C4-2B (cell line): ENCODE measurements around the gene STAG3.
"Not testable (repeated sequence)": the region's sequence is repeated elsewhere in the genome, so short reads cannot be mapped to it uniquely, and the experiment has no call there.

ENCODE experiments used
- H3K27ac ChIP-seq: fragments of 450-650 bp; 2 replicates; pipeline ENCODE4 v1.5.1; 2017
- ZFX ChIP-seq: fragments of 450-650 bp; IDR thresholded peaks from 2 replicates; pipeline ENCODE4 v1.6.1; 2017
- TF ChIP-seq, protein P1 (sequence below): fragments of 450-650 bp; conservative IDR thresholded peaks from 2 replicates; pipeline ENCODE4 v1.5.1; 2017; ENCODE audit warnings: mild to moderate bottlenecking

STAG3 gene

DNA sequence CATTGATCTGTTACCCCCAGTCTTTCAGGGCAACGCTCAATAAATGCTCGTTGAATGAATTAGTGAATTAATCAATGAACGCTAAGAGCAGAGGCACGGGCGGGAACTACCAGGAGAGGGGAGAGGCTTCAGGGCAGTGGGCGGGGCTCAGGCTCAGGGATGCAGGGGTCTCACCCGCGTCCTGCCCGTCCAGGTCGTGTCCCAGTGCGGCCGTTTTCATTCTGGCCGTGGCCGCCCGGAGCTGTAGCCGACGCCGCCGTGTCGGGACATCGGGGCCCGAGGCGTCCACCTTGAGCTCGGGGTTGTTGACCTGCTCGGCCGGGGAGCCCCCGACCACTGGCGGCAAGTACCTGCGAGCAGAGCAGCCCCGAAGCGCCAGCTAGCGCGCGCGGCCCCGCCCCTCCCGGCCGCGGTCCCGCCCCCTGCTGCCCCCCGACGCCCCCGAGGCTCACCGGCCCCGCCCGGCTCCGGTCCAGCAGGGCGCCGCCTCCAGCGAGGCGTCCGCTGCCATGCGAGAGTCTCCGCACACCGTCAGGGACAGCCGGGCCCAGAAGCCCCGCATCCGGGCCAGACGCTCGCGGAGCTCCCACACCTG lies 6.5 kb upstream of the STAG3 start:
- TF ChIP-seq, protein P1, sequence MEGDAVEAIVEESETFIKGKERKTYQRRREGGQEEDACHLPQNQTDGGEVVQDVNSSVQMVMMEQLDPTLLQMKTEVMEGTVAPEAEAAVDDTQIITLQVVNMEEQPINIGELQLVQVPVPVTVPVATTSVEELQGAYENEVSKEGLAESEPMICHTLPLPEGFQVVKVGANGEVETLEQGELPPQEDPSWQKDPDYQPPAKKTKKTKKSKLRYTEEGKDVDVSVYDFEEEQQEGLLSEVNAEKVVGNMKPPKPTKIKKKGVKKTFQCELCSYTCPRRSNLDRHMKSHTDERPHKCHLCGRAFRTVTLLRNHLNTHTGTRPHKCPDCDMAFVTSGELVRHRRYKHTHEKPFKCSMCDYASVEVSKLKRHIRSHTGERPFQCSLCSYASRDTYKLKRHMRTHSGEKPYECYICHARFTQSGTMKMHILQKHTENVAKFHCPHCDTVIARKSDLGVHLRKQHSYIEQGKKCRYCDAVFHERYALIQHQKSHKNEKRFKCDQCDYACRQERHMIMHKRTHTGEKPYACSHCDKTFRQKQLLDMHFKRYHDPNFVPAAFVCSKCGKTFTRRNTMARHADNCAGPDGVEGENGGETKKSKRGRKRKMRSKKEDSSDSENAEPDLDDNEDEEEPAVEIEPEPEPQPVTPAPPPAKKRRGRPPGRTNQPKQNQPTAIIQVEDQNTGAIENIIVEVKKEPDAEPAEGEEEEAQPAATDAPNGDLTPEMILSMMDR = no peak
- no peak for TF ChIP-seq ZFX
- no peak overlapping the region for H3K27ac ChIP-seq

DNA sequence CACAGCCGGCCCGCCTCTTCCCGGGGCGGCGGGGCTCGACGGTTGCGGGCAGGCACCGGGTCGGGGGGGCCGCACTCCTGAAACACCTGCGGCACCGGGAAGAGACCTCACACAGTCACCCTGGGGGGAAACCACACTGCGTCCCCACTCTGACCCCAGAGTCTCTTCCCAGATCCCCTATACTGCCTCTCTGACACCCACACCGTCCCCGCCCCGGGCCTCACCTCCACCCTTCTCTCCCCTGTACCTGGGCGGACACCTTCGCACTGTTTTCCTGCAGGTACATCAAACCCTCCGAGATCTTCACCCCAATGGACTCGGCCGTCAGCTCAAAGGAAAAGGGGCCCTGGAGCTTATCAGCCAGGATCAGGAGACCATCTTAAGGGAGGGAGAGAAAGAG lies 5.9 kb upstream of the STAG3 start:
- H3K27ac ChIP-seq = no peak overlapping the region
- TF ChIP-seq, protein P1 = no peak

DNA sequence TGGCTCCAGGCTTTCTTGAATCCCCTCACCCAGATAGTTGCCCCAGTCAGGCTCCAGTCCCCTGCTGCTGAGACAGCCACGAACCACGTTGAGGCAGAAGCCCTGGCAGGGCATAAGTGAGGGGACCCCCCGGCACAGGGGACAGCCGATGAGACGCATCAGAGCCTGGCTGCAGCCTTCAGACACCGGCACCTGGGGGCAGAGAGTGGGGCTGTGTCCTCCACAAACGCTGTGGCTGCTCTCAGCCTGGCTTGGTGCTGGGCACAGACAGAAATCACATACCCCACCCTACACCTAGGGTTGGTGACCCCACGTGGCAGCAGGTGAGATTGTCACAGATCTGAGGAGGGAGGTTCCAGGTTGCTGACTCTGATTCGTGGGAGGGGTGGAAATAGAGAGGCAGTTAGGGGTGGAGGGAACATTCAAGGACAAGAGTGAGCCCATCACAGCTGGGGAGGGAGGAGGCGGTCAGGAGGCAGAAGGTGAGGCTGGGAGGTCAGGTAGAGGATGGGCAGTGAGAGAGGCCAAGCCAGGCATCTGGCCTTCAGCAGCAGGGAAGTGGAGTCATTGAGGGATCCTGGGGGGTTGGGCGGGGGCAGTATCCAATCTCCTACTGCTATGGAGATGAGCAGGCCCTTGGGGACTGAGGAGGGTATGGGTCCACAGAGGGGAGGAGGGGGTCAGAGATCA lies 3.8 kb upstream of the STAG3 start:
- no peak overlapping the region for H3K27ac ChIP-seq
- TF ChIP-seq, protein P1 = no peak
- no peak for TF ChIP-seq ZFX

GRCh38 chr7:100174582-100174981 lies 3.1 kb upstream of the STAG3 start:
- H3K27ac ChIP-seq = no peak overlapping the region
- TF ChIP-seq ZFX = no peak
- TF ChIP-seq, protein P1 = no peak

- no peak for TF ChIP-seq ZFX
- TF ChIP-seq, protein P1 = no peak
- no peak overlapping the region for H3K27ac ChIP-seq
Observed at GRCh38 chr7:100175296-100175935, 2.3 kb upstream of the STAG3 start.

DNA sequence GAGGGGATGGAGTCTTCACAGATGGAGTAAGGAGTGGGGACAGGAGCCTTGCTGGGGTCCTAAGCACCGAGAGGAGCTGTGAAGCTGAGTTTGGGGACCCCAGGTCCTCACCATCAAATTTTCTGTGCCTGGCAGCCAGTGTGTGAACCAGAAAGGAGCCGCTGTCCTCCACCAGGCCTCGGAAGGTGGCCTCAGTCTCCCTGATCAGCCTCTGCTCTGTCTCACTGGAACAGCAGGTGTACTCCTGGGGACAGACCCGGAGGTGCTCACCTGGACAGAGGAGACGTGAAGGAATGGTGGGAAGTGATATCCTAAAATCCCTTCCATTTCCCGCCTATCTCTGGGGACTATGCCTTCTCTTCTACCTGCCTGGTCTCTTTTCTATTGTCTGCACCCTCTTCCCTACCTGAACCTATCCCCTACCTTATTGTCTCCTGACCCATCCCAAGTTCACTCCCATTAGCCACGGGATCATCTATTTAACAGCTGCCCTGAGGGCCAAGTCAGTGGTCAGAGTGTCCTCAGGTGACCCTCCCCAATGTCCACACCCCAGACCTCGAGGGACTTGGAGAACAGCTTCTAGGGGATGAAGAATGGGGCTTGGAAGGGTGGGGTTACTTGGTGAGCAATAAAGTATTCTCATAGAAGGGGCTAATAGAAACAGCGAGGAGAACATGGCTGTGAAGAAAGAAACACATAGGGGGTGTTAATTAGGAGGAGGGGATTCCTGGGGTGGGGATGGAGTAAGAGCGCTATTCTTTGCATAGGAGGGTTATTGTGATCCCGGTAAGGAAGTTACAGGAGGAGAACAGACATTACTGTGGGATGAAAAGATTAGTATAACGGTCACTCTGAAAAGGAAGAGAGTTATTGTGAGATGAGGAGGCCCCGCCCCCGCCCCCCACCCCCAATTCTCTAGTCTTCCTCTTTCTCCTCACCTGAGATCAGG lies 1.3 kb upstream of the STAG3 start:
- H3K27ac ChIP-seq = peak overlapping the region; percentile 53
- no peak for TF ChIP-seq ZFX
- TF ChIP-seq, protein P1 = no peak

DNA sequence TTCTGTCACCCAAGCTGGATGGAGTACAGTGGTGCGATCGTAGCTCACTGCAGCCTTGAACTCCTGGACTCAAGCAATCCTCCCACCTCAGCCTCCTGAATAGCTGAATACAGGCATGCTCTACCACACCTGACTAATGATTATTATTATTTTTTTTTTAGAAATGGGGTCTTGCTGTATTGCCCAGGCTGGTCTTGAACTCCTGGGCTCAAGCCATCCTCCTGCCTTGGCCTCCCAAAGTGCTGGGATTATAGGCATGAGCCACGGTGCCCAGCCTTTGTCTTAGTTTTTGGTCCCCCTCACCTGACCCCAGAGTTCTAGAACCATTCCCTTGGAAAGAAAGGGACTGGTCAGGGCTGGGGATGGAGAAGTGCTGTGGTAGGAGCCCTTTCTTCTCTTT lies 2.4 kb downstream of the STAG3 start:
- H3K27ac ChIP-seq = not testable (repeated sequence)

GRCh38 chr7:100182616-100183015 lies 4.9 kb downstream of the STAG3 start:
- not testable (repeated sequence) for H3K27ac ChIP-seq

DNA sequence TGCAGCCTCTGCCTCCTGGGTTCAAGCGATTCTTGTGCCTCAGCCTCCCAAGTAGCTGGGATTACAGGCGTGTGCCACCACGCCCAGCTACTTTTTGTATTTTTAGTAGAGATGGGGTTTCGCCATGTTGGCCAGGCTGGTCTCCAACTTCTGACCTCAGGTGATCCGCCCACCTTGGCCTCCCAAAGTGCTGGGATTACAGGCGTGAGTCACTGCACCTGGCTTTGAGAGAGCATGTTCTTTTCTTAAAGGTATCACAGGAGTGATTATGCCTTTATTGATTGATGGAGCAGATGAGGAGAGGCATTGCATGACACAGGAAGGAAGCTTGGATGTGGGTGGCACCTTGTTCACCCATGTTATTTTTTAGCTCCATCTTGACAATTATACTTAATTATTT lies 5.4 kb downstream of the STAG3 start:
- H3K27ac ChIP-seq = not testable (repeated sequence)
